GM21367 (cell line): ENCODE data around the gene FOXL2NB.
"Not testable (repeated sequence)": the region's sequence is repeated elsewhere in the genome, so short reads cannot be mapped to it uniquely, and the experiment has no call there.

Source experiments
- ATAC-seq: cut with Tn5 transposase; IDR thresholded peaks from one replicate; pipeline ENCODE4 v1.9.1; 2021; ENCODE audit not compliant: unreplicated experiment

Gene FOXL2NB

DNA sequence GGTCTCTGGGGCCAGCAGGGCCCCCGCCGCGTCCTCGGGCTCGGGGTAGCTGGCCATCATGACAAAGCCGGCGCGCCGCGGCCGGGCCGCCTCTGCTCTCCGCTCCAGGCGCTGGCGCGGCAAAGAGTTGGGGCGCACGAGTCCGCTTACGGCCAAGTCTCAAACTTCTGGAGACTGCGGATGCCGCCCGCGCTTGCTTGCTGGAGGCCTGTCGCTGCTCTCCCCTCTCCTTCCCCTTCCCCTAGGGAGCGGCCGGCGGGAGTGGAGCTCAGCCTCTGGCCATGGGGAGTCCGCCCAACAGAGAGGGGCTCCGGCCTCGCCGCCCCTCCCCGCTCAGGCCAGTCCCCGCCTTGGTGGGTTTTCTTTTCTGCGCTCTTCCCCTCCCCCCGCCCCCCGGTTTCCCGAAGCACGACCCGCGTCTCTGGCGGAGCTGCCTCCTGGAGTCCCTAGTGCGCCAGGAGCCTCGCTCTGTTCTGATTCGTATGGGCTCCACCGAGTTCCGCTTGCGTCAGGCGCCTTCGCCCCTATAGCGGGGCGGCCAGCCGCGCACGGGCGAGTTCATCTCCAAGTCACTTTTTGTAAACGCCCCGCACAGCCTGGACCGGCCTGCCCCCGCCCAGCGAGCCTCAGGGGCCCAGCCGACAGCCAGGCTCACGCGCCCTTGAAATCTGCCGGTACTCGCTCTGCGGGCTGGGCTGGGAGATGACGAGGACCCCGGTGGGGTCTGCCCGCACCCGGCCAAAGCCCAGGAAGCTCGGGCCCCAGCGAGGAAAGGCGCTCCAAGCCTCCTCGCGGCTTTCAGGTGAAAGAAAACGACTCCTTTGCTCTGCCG is at the start of gene FOXL2NB, which contains the start of gene FOXL2:
Gene FOXL2NB, plus strand, starts transcription at position 555 of the 832 bp plus-strand sequence. Its CDS starts 148 bp downstream, at position 703.
Gene FOXL2, minus strand, starts transcription at position 475 of the 832 bp plus-strand sequence. Its CDS starts 415 bp downstream, at position 60.
- ATAC-seq, result no peak

DNA sequence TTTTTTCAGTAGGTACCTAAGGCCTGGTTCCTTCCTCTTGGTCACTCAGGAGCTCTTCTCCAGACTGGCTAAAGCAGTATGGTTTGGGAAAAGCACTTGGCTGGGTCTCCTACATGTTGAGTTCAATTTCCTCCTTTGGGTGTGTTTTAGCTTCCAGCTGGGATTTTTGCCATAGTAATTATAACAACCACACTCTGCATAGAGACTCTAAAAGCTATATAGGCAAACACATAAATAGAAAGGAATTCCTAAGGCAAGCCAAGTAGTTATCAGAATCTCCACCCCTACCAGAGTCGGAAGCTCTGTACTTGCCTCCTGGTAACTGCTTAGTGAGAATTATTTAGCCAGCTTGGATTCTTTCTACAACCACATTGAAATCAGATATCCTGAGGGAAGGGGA is 48.7 kb upstream of the FOXL2NB start:
- ATAC-seq, result no peak

DNA sequence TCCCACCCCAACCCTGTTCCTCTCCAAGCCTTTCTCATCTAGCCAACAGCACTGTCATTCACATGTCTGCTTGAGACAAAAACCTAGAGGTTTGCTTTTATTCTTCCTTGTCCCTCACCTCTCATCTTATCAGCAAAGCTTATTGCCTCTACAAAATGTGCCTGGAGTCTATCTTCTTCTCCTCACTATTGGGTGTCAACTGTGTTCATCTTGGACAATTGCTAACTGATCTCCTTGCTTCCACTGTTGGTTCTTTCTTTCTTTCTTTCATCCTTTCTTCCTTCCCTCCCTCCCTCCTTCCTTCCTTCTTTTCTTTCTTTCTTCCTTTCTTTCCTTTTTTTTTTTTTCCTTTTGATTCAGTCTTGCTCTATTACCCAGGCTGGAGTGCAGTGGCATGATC is 48.3 kb upstream of the FOXL2NB start:
- no peak for ATAC-seq

DNA sequence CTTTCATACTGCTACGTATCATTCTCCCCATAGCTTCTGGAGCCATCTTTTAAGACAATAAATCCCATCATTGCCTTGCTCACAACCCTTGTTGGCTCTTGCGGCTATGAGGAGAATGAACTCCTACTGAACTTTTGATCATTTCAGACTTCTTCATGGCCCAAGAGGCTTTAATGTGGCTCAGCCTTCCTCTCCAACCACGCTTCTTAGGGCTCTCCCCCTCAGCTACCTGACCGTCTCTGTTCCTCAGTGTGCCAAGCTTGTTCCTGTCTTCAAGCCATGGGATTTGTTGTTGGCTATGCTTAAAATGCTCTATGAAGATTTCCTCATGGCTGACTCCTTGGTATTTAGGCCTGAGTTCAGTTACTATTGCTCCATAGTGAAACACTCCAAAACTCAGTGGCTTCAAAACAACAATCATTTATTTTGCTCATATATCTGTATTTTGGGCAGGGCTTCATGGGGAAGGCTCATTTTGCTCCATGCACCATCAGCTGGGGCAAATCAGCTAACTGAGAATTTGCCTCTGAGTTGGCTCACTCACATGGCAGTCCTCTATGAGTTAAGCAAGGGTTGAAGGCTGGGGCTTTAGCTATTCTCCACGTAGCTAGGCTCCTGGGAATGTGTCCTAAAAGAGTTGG is 47.5 kb upstream of the FOXL2NB start:
- ATAC-seq, result no peak

- ATAC-seq, result no peak
Measured at GRCh38 chr3:138901567-138901966, 45.5 kb upstream of the FOXL2NB start.

DNA sequence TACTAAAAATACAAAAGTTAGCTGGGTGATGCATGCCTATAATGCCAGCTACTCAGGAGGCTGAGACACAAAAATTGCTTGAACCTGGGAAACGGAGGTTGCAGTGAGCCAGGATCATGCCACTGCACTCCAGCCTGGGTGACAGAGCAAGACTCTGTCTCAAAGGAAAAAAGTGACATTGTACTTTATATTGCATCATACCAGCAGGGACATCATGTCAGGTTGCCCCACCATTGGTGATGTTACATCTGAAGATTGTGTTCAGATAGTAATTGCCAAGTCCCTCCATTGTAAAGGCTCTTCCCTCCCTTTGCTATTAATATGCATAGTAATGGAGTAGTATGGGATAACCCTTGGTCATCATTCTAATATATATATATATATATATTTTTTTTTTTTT is 44.8 kb upstream of the FOXL2NB start:
- no peak for ATAC-seq

DNA sequence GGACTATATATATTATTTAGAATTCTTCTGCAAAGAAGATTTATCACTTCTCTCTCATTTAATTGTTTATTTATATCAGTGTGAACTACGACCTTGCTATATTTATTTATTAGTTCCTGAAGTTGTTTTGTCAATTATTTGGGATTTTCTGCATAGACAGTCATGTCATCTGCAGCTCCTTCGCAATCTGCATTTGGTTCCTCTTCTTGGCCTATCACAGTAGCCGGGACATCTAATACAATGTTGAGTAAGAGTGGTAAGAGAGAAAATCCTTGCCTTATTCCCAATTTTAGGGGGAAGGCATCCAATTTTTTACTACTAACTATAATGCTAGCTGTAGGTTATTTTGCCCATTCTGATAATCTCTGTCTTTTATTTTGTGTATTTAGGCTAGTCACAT is 39.5 kb upstream of the FOXL2NB start:
- no peak for ATAC-seq

DNA sequence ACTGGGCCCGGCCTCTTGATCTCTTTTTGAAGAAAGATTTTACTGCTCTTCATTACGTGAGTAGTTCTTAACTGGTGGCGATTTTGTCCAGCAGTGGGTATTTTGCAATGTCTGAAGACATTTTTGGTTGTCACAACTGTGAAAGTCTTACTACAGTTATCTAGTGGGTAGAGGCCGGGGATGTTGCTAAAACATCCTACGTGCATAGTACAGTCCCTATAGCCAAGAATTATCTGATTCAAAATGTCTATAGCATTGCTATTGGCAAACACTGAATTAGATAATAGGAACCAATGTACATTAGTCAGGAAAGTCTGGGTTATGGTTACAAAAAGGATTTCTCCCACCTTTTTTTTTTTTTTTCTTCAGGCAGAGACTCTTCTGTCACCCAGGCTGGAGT is 38.2 kb upstream of the FOXL2NB start:
- ATAC-seq, result no peak

- ATAC-seq, result no peak
Measured at GRCh38 chr3:138909904-138910303, 37.1 kb upstream of the FOXL2NB start.

DNA sequence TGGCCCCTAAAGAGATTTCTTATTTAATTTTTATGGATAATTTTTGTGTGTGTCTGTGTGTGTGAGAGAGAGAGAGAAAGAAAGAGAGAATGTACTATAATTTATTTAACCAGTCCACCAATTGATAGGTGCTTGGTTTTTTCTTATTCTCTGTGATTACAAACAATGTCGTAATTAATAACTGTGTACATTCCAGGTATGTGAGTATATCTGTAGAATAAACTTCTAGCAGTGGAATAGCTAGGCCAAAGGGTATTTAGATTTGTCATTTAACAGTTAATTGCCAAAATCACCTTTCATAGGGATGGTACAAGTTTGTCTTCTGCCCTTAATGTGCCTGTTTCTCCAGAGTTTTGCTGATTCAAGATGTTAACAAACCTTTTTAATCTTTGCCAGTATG is 35.4 kb upstream of the FOXL2NB start:
- no peak for ATAC-seq

GRCh38 chr3:138912237-138912636 is 34.8 kb upstream of the FOXL2NB start:
- no peak for ATAC-seq

- no peak for ATAC-seq
Measured at GRCh38 chr3:138913766-138914165, 33.3 kb upstream of the FOXL2NB start.

DNA sequence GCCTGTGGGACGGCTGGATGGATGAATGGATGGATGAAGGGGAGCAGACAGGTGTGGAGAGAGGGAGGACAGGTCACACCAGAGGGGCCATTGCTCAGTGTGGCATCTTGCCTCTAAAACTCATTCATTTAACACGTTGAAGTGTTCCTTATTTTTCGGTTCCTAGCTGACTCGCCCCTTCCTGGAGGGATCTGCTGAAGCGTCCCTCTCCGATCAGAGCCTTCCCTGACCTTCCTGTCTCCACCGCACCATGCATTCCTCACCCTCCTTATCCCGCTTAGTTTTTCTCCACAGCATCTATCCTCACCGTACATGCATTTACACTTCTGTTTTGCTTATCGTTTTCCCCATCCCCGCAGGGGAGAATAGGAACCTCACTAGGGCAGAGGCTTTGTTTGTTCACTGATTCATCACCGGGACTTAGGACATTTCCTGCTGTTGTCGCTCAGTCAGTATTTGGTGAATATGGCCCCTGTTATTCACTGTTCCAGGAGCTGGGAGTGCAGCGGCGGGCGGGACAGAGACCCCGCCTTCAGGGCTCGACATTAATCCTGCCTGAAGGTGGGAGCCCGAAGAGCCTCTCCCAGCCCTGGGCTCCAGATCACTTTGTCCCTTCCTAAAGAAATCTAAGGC is 32.0 kb upstream of the FOXL2NB start:
- peak; percentile 18 for ATAC-seq

- peak; percentile 72 for ATAC-seq
Measured at GRCh38 chr3:138915503-138916498, 31.2 kb upstream of the FOXL2NB start.

DNA sequence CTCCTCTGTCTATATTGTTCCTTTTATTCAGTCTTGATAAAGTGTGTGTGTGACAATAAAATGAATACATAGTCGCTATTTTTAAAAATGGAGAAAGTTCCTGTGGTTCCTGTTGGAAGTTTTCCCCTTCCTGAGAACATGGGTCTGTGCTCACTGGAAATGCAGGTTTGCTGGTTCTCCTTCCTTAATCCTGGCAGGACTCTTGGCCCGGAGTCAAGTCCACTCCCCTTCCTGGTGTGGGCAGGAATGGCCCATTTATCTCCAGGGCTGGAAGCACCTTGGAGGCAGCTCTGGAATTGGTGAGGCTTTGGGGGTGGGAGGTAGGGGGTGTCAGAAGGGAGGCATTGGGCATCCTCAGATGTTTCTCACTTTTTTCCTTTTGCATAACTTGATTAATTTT is 30.2 kb upstream of the FOXL2NB start:
- no peak for ATAC-seq

DNA sequence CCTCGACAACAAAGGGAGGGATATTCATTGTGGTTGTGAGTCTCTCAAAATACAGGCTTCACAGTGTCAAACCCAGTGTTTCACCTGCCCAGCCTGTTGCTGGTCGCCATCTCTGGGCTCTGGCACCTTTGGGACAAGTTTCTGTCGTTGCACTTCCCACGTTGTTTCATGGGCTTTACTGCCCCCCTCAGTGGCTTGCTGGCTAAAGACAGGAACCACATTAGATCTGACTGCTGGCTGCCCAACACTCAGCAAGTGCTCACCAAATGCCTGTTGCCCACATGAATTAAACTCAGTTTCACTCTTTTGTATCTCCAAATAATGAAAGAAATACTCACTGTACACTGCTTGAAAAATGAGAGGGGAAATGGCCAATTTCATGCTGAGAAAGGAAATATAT is 27.7 kb upstream of the FOXL2NB start:
- ATAC-seq, result no peak

DNA sequence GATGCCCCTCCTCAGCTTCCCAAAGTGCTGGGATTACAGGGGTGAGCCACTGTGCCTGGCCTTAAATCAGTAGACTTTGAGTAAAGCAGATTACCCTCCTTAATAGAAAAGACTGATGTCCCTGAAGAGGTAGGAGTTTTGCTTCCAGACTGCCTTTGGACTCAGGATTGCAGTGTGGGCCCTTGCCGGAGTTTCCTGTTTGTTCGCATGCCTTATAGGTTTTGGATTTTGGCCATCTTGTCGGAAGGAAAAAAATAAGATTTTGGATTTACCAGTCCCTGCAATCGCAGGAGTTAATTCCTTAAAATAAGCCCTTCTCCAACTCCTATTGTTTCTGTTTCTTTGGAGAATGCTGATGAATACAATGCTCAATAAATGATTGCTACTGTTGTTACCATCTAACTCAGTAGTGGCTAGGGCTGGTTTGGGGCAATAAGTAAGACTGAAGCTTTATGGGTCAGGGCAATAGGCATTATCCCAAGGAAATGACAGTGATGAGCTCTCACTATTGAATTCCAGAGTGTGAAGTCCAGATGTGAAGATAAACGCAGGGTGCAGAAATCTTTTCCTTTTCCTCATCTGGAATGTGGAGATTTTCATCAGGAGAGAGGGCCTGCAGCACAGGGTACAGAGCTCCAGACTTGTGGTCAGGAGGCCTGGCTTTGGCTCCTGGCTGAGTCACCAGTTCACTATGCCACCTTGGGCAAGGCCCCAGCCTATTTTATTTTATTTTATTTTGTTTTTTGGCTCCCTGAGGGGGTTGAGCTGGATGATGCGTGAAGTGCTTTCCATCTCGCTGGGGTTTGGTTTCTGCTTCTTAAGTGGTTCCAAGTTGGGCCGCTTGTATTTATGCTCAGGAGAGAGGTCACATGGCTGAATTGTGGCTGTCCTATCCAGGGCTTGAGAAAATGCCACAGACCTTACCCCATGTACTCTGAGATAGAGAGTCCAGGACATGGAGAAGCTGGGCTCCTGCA is 25.4 kb upstream of the FOXL2NB start:
- ATAC-seq, result no peak

GRCh38 chr3:138922400-138922799 is 24.6 kb upstream of the FOXL2NB start:
- not testable (repeated sequence) for ATAC-seq

GRCh38 chr3:138923531-138923994 is 23.5 kb upstream of the FOXL2NB start:
- no peak for ATAC-seq
